Karpas-422 (cell line): ENCODE data around the gene PRMT1. TPM values are rescaled to one million over a fixed set of nuclear protein-coding genes. Genes with fewer than 3 reads are reported as not detected.

Source experiments
- DNase-seq: peaks from one replicate; pipeline ENCODE4 v3.0.0-alpha.2; 2015
- H2AFZ ChIP-seq: fragments of 200-600 bp; sonication (generic); 2 replicates; pipeline ENCODE4 v1.6.1; 2014; ENCODE audit warnings: antibody characterized with exemption, low read length, mixed read lengths
- H3K27ac ChIP-seq: fragments of 200-600 bp; sonication (generic); 2 replicates; pipeline ENCODE4 v1.5.1; 2014; ENCODE audit warnings: mild to moderate bottlenecking, low read length, moderate library complexity
- H3K27me3 ChIP-seq: fragments of 200-600 bp; sonication (generic); 2 replicates; pipeline ENCODE4 v1.6.1; 2014; ENCODE audit warnings: low read length, mixed read lengths
- H3K36me3 ChIP-seq: fragments of 200-600 bp; sonication (generic); 2 replicates; pipeline ENCODE4 v1.6.1; 2014; ENCODE audit warnings: low read length, mixed read lengths; ENCODE audit not compliant: insufficient read depth
- H3K4me1 ChIP-seq: fragments of 200-600 bp; sonication (generic); 2 replicates; pipeline ENCODE4 v1.6.1; 2014; ENCODE audit warnings: mild to moderate bottlenecking, low read length, mixed read lengths
- H3K4me2 ChIP-seq: fragments of 200-600 bp; sonication (generic); 2 replicates; pipeline ENCODE4 v1.6.1; 2014; ENCODE audit warnings: low read length, low read depth, mild to moderate bottlenecking; ENCODE audit not compliant: poor library complexity, severe bottlenecking
- H3K4me3 ChIP-seq: fragments of 200-600 bp; sonication (generic); 2 replicates; pipeline ENCODE4 v1.5.1; 2014; ENCODE audit warnings: mild to moderate bottlenecking, antibody characterized with exemption, low read length, mixed read lengths
- H3K79me2 ChIP-seq: fragments of 200-600 bp; sonication (generic); 2 replicates; pipeline ENCODE4 v1.6.1; 2014; ENCODE audit warnings: mild to moderate bottlenecking, low read length, mixed read lengths
- H3K9ac ChIP-seq: fragments of 200-600 bp; sonication (generic); 2 replicates; pipeline ENCODE4 v1.6.0; 2014; ENCODE audit warnings: low read length
- H3K9me2 ChIP-seq: fragments of 200-600 bp; sonication (generic), shearing (Covaris generic); replicated peaks from 2 replicates; pipeline ENCODE4 v1.6.0; 2014; ENCODE audit warnings: mild to moderate bottlenecking, low read length, moderate library complexity; ENCODE audit not compliant: insufficient read depth
- H3K9me3 ChIP-seq: fragments of 300-700, 200-600 bp; sonication (generic); 2 replicates; pipeline ENCODE4 v1.6.1; 2014; ENCODE audit warnings: low read length, mixed read lengths
- H4K20me1 ChIP-seq: fragments of 200-600 bp; sonication (generic); 2 replicates; pipeline ENCODE4 v1.6.1; 2014; ENCODE audit warnings: mild to moderate bottlenecking, antibody characterized with exemption, low read length, low read depth; ENCODE audit not compliant: insufficient read depth
- total RNA-seq: library from RNA; depleted of rRNA; stranded (reverse); fragments of >200 nt; shearing (Covaris generic); gene quantifications from 2 replicates; pipeline ENCODE4 v1.2.3, GENCODE V29; 2014; ENCODE audit warnings: low replicate concordance

PRMT1 gene
- total RNA-seq, 1 experiment from 2014 or later: 293 TPM

- no peak overlapping the region for H3K4me2 ChIP-seq
- H3K9ac ChIP-seq: no peak overlapping the region
- no peaks in the 10 kb centered on the region for H3K9me2 ChIP-seq
- H3K4me1 ChIP-seq: peaks cover 3% of the 10 kb centered on the region
- H3K27me3 ChIP-seq: no peaks in the 10 kb centered on the region
- no peak overlapping the region for H3K27ac ChIP-seq
- H3K79me2 ChIP-seq: peaks cover 14% of the 10 kb centered on the region
- H3K36me3 ChIP-seq: peaks cover 45% of the 10 kb centered on the region
- peaks cover 40% of the 10 kb centered on the region for H4K20me1 ChIP-seq
- H2AFZ ChIP-seq: no peak overlapping the region
- H3K4me3 ChIP-seq: no peak overlapping the region
- no peak for DNase-seq
- H3K9me3 ChIP-seq: no peaks in the 10 kb centered on the region
These were observed 8.8 kb downstream of the PRMT1 start for GRCh38 chr19:49685845-49686332.

- no peak overlapping the region for H3K27ac ChIP-seq
- no peaks in the 10 kb centered on the region for H3K9me3 ChIP-seq
- no peak overlapping the region for H3K4me2 ChIP-seq
- H4K20me1 ChIP-seq: peaks cover 35% of the 10 kb centered on the region
- no peak overlapping the region for H3K4me3 ChIP-seq
- H3K4me1 ChIP-seq: no peaks in the 10 kb centered on the region
- peaks cover 40% of the 10 kb centered on the region for H3K36me3 ChIP-seq
- H2AFZ ChIP-seq: no peak overlapping the region
- H3K9ac ChIP-seq: no peak overlapping the region
- H3K79me2 ChIP-seq: peaks cover 9% of the 10 kb centered on the region
- DNase-seq: no peak
- no peaks in the 10 kb centered on the region for H3K27me3 ChIP-seq
- H3K9me2 ChIP-seq: no peaks in the 10 kb centered on the region
These were observed 9.5 kb downstream of the PRMT1 start for GRCh38 chr19:49686503-49687088.

DNA sequence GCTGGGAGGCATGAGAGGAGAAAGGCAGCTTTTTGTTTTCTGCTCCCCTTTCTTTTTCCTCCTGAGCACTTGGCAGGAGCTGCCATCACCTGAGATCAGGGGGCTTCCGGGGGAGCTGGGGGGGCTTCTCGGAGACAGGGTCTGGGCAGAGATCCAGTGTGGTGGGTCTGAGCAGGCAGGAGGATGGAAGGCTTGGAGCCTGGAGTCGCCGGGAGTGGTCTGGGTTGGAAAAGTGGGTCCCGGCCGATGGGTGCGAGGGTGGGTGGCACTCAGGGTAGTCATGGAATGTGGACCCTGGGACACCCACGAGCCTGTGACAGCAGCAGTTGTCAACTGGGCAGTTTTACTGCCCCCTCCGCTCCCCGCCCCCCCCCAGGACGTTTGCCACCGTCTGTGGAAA lies 10.1 kb downstream of the PRMT1 start:
- Histone ChIP-seq H2AFZ (no peak overlapping the region), H3K79me2 (peaks cover 4% of the 10 kb centered on the region), H3K4me1 (no peaks in the 10 kb centered on the region), H3K4me3 (no peak overlapping the region), H3K4me2 (no peak overlapping the region), H3K9ac (no peak overlapping the region), H4K20me1 (peaks cover 30% of the 10 kb centered on the region), H3K36me3 (peaks cover 35% of the 10 kb centered on the region), H3K9me2 (no peaks in the 10 kb centered on the region), H3K9me3 (no peaks in the 10 kb centered on the region), H3K27me3 (no peaks in the 10 kb centered on the region), H3K27ac (no peak overlapping the region)
- no peak for DNase-seq

DNA sequence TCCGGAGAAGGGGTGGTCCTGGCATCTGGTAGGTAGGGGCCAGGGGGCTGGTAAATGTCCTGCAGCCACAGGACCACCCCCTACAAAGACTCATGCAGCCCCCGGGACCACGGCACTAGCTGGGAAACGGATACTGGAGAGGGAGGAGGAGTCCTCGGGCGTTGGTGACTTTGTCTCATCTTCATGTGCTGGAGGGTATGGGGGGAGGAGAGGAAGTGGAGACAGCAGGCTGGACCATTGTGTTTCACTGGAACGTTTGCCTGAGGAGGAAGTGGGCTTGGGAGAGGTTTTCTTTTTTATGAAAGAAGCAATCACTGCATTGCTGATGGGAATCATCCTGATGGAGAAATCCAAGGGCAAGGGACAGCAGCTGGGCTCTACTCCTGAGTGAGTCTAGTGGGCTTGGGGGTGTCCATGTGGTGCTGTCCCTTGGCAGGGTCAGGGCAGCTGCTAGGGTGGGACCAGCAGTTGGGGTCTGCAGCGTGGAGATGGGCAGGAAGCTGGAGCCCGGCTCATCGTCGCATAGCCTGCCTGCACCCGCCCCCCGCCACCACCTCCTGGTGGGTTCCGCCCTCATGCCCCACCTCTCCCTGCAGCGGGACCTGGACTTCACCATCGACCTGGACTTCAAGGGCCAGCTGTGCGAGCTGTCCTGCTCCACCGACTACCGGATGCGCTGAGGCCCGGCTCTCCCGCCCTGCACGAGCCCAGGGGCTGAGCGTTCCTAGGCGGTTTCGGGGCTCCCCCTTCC lies 10.7 kb downstream of the PRMT1 start:
- Histone ChIP-seq H3K79me2 (no peaks in the 10 kb centered on the region; the same call in 1 of the 2 replicates), H4K20me1 (peaks cover 29% of the 10 kb centered on the region; the same call in 1 of the 2 replicates), H3K27ac (no peak overlapping the region), H3K27me3 (no peaks in the 10 kb centered on the region), H3K36me3 (peaks cover 30% of the 10 kb centered on the region), H3K4me2 (no peak overlapping the region), H3K9ac (no peak overlapping the region), H2AFZ (no peak overlapping the region), H3K9me3 (no peaks in the 10 kb centered on the region), H3K4me3 (no peak overlapping the region), H3K4me1 (no peaks in the 10 kb centered on the region), H3K9me2 (no peaks in the 10 kb centered on the region)
- no peak for DNase-seq

GRCh38 chr19:49688531-49689132 lies 11.6 kb downstream of the PRMT1 start:
- Histone ChIP-seq H3K9me2 (no peaks in the 10 kb centered on the region), H3K9me3 (no peaks in the 10 kb centered on the region), H3K4me3 (no peak overlapping the region), H3K36me3 (peaks cover 24% of the 10 kb centered on the region), H3K79me2 (no peaks in the 10 kb centered on the region; the same call in 1 of the 2 replicates), H3K4me2 (no peak overlapping the region), H3K27ac (no peak overlapping the region), H3K9ac (no peak overlapping the region), H4K20me1 (peaks cover 25% of the 10 kb centered on the region; the same call in 1 of the 2 replicates), H3K27me3 (no peaks in the 10 kb centered on the region), H2AFZ (no peak overlapping the region), H3K4me1 (no peaks in the 10 kb centered on the region)
- no peak for DNase-seq

GRCh38 chr19:49689133-49690078 lies 12.3 kb downstream of the PRMT1 start, which contains the start of gene ADM5:
Gene ADM5, plus strand, starts transcription at chr19:49689594. Its CDS starts 244 bp downstream, at chr19:49689838.
- DNase-seq: no peak
- no peak within 1 kb of the TSS for H3K4me3 ChIP-seq

DNA sequence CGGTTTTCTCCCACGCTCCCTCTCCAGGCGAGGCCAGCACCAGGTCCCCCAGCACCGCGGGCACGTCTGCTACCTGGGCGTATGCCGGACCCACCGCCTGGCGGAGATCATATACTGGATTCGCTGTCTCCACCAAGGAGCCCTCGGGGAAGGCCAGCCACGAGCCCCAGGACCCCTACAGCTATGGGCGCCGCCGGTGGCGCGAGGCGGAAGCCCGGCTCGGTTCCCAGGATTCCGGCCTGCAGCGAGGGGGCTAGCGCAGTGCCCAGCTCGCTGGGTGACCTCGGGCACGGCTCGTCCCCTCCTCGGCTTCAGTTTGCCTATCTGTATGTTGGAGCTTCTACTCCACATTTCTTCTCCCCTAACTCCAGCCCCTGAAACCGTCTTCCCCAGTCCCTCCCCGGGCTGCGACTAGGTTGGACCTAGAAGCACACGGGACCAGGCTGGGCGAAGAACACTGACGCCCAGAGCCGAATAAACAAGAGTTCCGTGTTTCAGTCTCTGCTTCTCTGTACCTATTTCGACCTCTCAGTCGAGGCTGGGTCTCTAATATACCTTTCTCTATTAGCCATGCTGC lies 13.1 kb downstream of the PRMT1 start:
- Histone ChIP-seq H3K4me1 (no peaks in the 10 kb centered on the region), H3K9me3 (no peaks in the 10 kb centered on the region), H3K79me2 (no peaks in the 10 kb centered on the region), H2AFZ (no peak overlapping the region), H4K20me1 (peaks cover 11% of the 10 kb centered on the region; the same call in 1 of the 2 replicates), H3K4me3 (no peak overlapping the region), H3K36me3 (peaks cover 11% of the 10 kb centered on the region), H3K4me2 (no peak overlapping the region), H3K27me3 (no peaks in the 10 kb centered on the region), H3K27ac (no peak overlapping the region), H3K9ac (no peak overlapping the region), H3K9me2 (no peaks in the 10 kb centered on the region)
- no peak for DNase-seq

More at GRCh38 chr19:49689133-49690078, 12.3 kb downstream of the PRMT1 start, which contains the start of gene ADM5:
- H2AFZ ChIP-seq: no peak within 1 kb of the TSS
- no peaks in the 10 kb centered on the region for H3K9me2 ChIP-seq
- no peaks in the 10 kb centered on the region for H3K9me3 ChIP-seq
- H3K9ac ChIP-seq: no peak within 1 kb of the TSS
- H3K4me1 ChIP-seq: no peaks in the 10 kb centered on the region
- H3K36me3 ChIP-seq: peaks cover 18% of the 10 kb centered on the region
- H3K79me2 ChIP-seq: no peaks in the 10 kb centered on the region; the same call in 1 of the 2 replicates
- peaks cover 18% of the 10 kb centered on the region; the same call in 1 of the 2 replicates for H4K20me1 ChIP-seq
- H3K27ac ChIP-seq: no peak within 1 kb of the TSS
- no peak within 1 kb of the TSS for H3K4me2 ChIP-seq
- H3K27me3 ChIP-seq: no peaks in the 10 kb centered on the region
